GM10266 (cell line): ENCODE data around the gene GRM3.

Experiments used
- DNase-seq: peaks from one replicate; pipeline ENCODE4 v3.0.0; 2012; ENCODE audit errors: extremely low spot score
- CTCF ChIP-seq: IDR thresholded peaks from 2 replicates; pipeline ENCODE4 v1.5.1; 2012; ENCODE audit warnings: mild to moderate bottlenecking, low read depth; ENCODE audit not compliant: control insufficient read depth, insufficient read depth; ENCODE audit errors: missing control alignments

Gene GRM3

GRCh38 chr7:86815556-86815955, 171.8 kb downstream of the GRM3 start:
- no peak for DNase-seq
- TF ChIP-seq CTCF: no peak

- TF ChIP-seq CTCF: no peak
- no peak for DNase-seq
These were observed 175.2 kb downstream of the GRM3 start for GRCh38 chr7:86818903-86819302.

GRCh38 chr7:86823769-86824168, 180.1 kb downstream of the GRM3 start:
- no peak for DNase-seq
- TF ChIP-seq CTCF: no peak

DNA sequence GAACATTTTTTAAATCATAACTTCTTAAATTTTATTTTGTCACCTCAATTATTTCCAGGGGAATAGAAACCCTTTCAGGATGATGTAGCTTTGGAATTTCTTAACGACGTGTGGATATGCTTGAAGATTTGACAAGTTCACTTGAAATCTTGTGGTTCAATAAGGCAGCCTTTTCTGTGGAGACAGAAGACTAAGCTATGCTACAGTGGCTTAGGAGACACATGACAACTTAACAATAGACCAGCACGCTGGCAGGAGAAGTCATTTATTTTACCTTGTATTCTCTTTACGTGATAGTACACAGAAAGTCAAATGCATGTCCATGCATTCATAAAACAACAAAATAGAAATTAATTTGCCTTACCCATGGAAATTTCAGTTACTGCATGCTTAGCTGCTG, 181.6 kb downstream of the GRM3 start:
- TF ChIP-seq CTCF: no peak
- DNase-seq: no peak

GRCh38 chr7:86826948-86827347, 183.2 kb downstream of the GRM3 start:
- TF ChIP-seq CTCF: no peak
- DNase-seq: no peak

DNA sequence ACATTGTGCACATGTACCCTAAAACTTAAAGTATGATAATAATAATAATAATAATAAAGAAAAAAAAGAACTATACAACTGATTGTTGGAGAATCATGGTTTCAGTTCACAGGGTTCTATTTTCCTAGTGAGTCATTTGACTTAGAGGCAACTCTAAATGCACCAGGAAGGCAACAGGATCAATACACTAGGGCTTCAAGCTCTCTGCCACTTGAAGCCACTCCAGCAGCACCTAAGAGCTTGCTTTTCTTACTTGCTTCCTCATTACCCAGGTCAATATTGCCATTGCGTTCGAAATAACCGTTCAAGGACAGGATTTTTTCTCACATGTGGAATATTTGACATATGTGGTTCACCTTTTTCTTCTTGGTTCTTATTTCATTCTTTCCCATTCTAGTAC, 189.7 kb downstream of the GRM3 start:
- TF ChIP-seq CTCF: no peak
- DNase-seq: no peak

DNA sequence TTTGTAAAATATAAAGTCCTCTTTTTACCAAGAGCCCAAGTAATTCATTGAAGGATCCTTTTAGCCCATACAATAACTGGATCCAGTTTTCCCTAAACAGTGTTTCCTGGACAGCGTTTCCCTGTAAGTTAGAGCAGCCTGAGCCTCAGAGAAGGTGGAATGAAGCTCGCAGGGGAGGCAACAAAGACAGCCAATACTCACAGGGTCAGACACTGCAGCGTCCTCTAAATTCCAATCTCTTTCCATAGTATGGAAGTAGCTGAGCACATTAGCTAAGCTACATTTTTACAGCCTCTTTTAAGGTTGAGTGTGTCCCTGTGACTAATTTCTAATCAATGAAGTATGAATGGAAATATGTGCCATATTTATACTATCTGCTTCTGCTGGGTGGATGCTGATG, 193.5 kb downstream of the GRM3 start:
- no peak for DNase-seq
- TF ChIP-seq CTCF: no peak
